B cell (primary cell): Measurements from ENCODE around the gene PARD3B. TPM values are rescaled to one million over a fixed set of nuclear protein-coding genes. Genes with fewer than 3 reads are reported as not detected.

Experiments
- ATAC-seq: fragments of 200-7000 bp; cut with Tn5 transposase; one replicate; pipeline ENCODE4 v1.10.0; 2021; ENCODE audit warnings: low read depth, mild to moderate bottlenecking, moderate number of reproducible peaks, moderate library complexity
- CTCF ChIA-PET: fragments of 350-600 bp; sonication (Branson Sonifier 250); formaldehyde crosslinking; loops from one replicate; lab custom pipeline; 2021; ENCODE audit warnings: antibody characterized with exemption, inconsistent platforms; lab: Charles Lee
- POLR2A ChIA-PET: fragments of 350-600 bp; sonication (Branson Sonifier 250); formaldehyde crosslinking; loops from one replicate; lab custom pipeline; 2021; ENCODE audit warnings: antibody characterized with exemption; lab: Charles Lee
- DNase-seq: peaks from one replicate; pipeline ENCODE4 v3.0.0; 2013
- H2AFZ ChIP-seq: 2 replicates; pipeline ENCODE4 v1.6.1; 2012; ENCODE audit warnings: mild to moderate bottlenecking, low read depth, low read length; ENCODE audit not compliant: insufficient read depth, poor library complexity, severe bottlenecking
- H3K27ac ChIP-seq, 2 donors: 1 replicate in 1 of 2; 2 replicates in 1 of 2; pipeline ENCODE4 v1.5.1; 2012 to 2013; ENCODE audit warnings: low read length in 2 of 2, mild to moderate bottlenecking in 2 of 2, moderate library complexity in 1 of 2
- H3K27me3 ChIP-seq, 4 experiments: fragments of 200-600 bp in 1 of 4; sonication (generic) in 1 of 4; replicated peaks in 1 of 4; 1 replicate in 2 of 4; 2 replicates in 2 of 4; pipeline versions ENCODE4 v1.6.1 to v1.7.0; 2013 to 2016; ENCODE audit warnings: low read length in 3 of 4, mild to moderate bottlenecking in 2 of 4, mixed read lengths in 1 of 4, moderate library complexity in 1 of 4; ENCODE audit not compliant: insufficient read depth in 4 of 4, control insufficient read depth in 3 of 4; ENCODE audit errors: control extremely low read depth in 1 of 4
- H3K36me3 ChIP-seq, 2 experiments: replicated peaks in 1 of 2; 1 replicate in 1 of 2; 2 replicates in 1 of 2; pipeline versions ENCODE4 v1.6.1 to v1.7.1; 2013; ENCODE audit warnings: low read length in 1 of 2; ENCODE audit not compliant: insufficient read depth in 2 of 2, control insufficient read depth in 1 of 2; ENCODE audit errors: control extremely low read depth in 1 of 2, extremely low read depth in 1 of 2
- H3K4me1 ChIP-seq, 2 donors: fragments of 200-600 bp in 1 of 2; sonication (generic) in 1 of 2; 1 replicate in 1 of 2; 2 replicates in 1 of 2; pipeline versions ENCODE4 v1.5.1 to v1.6.1; 2013 to 2017; ENCODE audit warnings: low read length in 2 of 2; ENCODE audit not compliant: control insufficient read depth in 2 of 2, insufficient read depth in 2 of 2
- H3K4me2 ChIP-seq: replicated peaks from 2 replicates; pipeline ENCODE3; 2012; ENCODE audit warnings: mild to moderate bottlenecking, low read depth, low read length; ENCODE audit not compliant: poor library complexity, severe bottlenecking
- H3K4me3 ChIP-seq, 5 experiments: fragments of 200-600 bp in 1 of 5; sonication (generic) in 1 of 5; 1 replicate in 3 of 5; 2 replicates in 2 of 5; pipeline versions ENCODE4 v1.5.1 to v1.7.0; 2011 to 2016; ENCODE audit warnings: low read length in 4 of 5, mild to moderate bottlenecking in 4 of 5, low read depth in 2 of 5, control low read depth in 1 of 5, moderate library complexity in 1 of 5; ENCODE audit not compliant: insufficient read depth in 1 of 5; ENCODE audit errors: control extremely low read depth in 1 of 5, extremely low read depth in 1 of 5
- H3K79me2 ChIP-seq: fragments of 200-600 bp; sonication (generic); one replicate; pipeline ENCODE4 v1.6.0; 2016; ENCODE audit warnings: low read length; ENCODE audit not compliant: control insufficient read depth, insufficient read depth
- H3K9ac ChIP-seq: fragments of 200-600 bp; sonication (generic); 2 replicates; pipeline ENCODE4 v1.6.1; 2017; ENCODE audit warnings: mild to moderate bottlenecking, low read length, moderate library complexity
- H3K9me3 ChIP-seq, 3 donors: one replicate each; pipeline versions ENCODE4 v1.6.1 to v1.7.1; 2013; ENCODE audit warnings: low read length in 2 of 3; ENCODE audit not compliant: control insufficient read depth in 2 of 3, insufficient read depth in 1 of 3; ENCODE audit errors: control extremely low read depth in 1 of 3
- H4K20me1 ChIP-seq: 2 replicates; pipeline ENCODE4 v1.6.0; 2012; ENCODE audit warnings: mild to moderate bottlenecking, low read length; ENCODE audit not compliant: insufficient read depth, control insufficient read depth, poor library complexity, severe bottlenecking
- H3K27ac Mint-ChIP-seq: one replicate; pipeline ENCODE4 v1.8.0; 2021; ENCODE audit warnings: mixed read lengths
- H3K27me3 Mint-ChIP-seq: one replicate; pipeline ENCODE4 v1.8.0; 2021; ENCODE audit warnings: mixed read lengths
- H3K4me1 Mint-ChIP-seq: one replicate; pipeline ENCODE4 v1.8.0; 2021; ENCODE audit warnings: mixed read lengths
- H3K4me3 Mint-ChIP-seq: one replicate; pipeline ENCODE4 v1.8.0; 2021; ENCODE audit warnings: mixed read lengths
- H3K9me3 Mint-ChIP-seq: one replicate; pipeline ENCODE4 v1.8.0; 2022; ENCODE audit warnings: mixed read lengths; ENCODE audit not compliant: insufficient read depth
- EZH2 ChIP-seq: IDR thresholded peaks from 2 replicates; pipeline ENCODE4 v1.6.1; 2012; ENCODE audit warnings: borderline replicate concordance, low read depth, mild to moderate bottlenecking, moderate library complexity, low read length; ENCODE audit not compliant: insufficient read depth, poor library complexity, severe bottlenecking
- WGBS: methylation state at CpG from one replicate; pipeline ENCODE4 v1.1.5; 2013; ENCODE audit warnings: missing lambda C conversion rate; ENCODE audit not compliant: insufficient coverage; 5-methylcytosine and 5-hydroxymethylcytosine counted together
- intact Hi-C: fragments of 100-400 bp; cut with micrococcal nuclease; formaldehyde crosslinking; loops from one replicate; pipeline ENCODE4 v1.10.0; 2022
- polyA plus RNA-seq: library from polyadenylated mRNA; depleted of rRNA; stranded (reverse); fragments of >200 nt; gene quantifications from 2 replicates; pipeline ENCODE4 v1.2.3, GENCODE V29; 2012
- total RNA-seq, 2 donors: library from RNA; stranded (reverse); fragments of 120-200 nt in 1 of 2; gene quantifications; 1 replicate in 1 of 2; 2 replicates in 1 of 2; pipeline versions ENCODE4 v1.2.3 to v1.2.4, GENCODE V29; 2013 to 2022
- TF ChIP-seq, protein P1 (sequence below): fragments of 200-600 bp; IDR thresholded peaks from one replicate; pipeline ENCODE4 v1.8.0; 2022; ENCODE audit warnings: antibody characterized with exemption, mild to moderate bottlenecking

The PARD3B gene
- total and polyA plus RNA-seq, 2 donors (not counting 1 experiment from before 2014, with no cell fraction given): not detected

- H3K27me3 Mint-ChIP-seq: peaks cover 54% of the 10 kb centered on the region
- POLR2A ChIA-PET: no interaction called here
- CTCF ChIA-PET: no interaction called here
Observed at GRCh38 chr2:205610437-205610836, 1065.2 kb downstream of the PARD3B start.

DNA sequence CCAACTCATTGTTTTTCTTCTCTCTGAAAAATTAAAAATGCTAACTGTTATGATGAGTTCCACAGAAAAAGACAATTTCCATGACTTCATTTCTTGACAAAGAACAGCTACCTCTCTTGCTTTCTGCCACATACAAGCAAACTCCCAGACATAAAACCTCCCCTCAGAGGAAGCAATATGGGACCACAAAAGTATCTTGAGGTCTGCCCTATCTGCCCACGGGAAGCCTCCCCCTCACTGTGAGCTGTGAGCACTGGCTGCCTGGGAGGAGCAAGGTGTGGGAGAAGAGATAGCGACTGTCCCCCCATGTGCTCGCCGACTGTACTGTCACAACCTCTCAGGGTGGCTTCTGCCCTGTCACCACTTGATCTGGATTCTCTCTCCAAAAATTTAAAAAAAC lies 1067.4 kb downstream of the PARD3B start:
- Histone ChIP-seq H3K79me2 (no peaks in the 10 kb centered on the region), H3K4me3 (no peak overlapping the region), H3K27me3 (peaks cover 0 to 11% (median 7%) of the 10 kb centered on the region in 4 experiments), H3K27ac (no peak overlapping the region), H3K4me2 (no peak overlapping the region), H3K4me1 (no peaks in the 10 kb centered on the region), H3K9ac (no peak overlapping the region), H3K9me3 (peaks cover 0 to 9% (median 0%) of the 10 kb centered on the region in 3 donors), H4K20me1 (no peaks in the 10 kb centered on the region), H3K36me3 (no peaks in the 10 kb centered on the region), H2AFZ (no peak overlapping the region)
- TF ChIP-seq, protein P1, sequence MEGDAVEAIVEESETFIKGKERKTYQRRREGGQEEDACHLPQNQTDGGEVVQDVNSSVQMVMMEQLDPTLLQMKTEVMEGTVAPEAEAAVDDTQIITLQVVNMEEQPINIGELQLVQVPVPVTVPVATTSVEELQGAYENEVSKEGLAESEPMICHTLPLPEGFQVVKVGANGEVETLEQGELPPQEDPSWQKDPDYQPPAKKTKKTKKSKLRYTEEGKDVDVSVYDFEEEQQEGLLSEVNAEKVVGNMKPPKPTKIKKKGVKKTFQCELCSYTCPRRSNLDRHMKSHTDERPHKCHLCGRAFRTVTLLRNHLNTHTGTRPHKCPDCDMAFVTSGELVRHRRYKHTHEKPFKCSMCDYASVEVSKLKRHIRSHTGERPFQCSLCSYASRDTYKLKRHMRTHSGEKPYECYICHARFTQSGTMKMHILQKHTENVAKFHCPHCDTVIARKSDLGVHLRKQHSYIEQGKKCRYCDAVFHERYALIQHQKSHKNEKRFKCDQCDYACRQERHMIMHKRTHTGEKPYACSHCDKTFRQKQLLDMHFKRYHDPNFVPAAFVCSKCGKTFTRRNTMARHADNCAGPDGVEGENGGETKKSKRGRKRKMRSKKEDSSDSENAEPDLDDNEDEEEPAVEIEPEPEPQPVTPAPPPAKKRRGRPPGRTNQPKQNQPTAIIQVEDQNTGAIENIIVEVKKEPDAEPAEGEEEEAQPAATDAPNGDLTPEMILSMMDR: no peak
- TF ChIP-seq EZH2: no peak
- POLR2A ChIA-PET: no interaction called here
- 40% methylated on average over 1 of the region's 4 CpGs for WGBS
- H3K9me3 Mint-ChIP-seq: no peaks in the 10 kb centered on the region
- no peak for ATAC-seq
- peaks cover 59% of the 10 kb centered on the region for H3K27me3 Mint-ChIP-seq
- no peak overlapping the region for H3K4me3 Mint-ChIP-seq
- H3K4me1 Mint-ChIP-seq: no peaks in the 10 kb centered on the region
- intact Hi-C loops: no loop called here
- no peak overlapping the region for H3K27ac Mint-ChIP-seq
- CTCF ChIA-PET: no interaction called here
- DNase-seq: no peak

More at GRCh38 chr2:205610437-205610836, 1065.2 kb downstream of the PARD3B start:
- H3K27ac Mint-ChIP-seq: no peak overlapping the region
- no peak for TF ChIP-seq EZH2
- TF ChIP-seq, protein P1: no peak
- intact Hi-C loops: no loop called here
- ATAC-seq (no peak), DNase-seq (no peak)
- Histone ChIP-seq H3K27ac (no peak overlapping the region), H3K4me3 (no peak overlapping the region), H3K4me1 (no peaks in the 10 kb centered on the region), H3K36me3 (no peaks in the 10 kb centered on the region), H3K79me2 (no peaks in the 10 kb centered on the region), H3K9me3 (peaks cover 0 to 14% (median 0%) of the 10 kb centered on the region in 3 donors), H4K20me1 (no peaks in the 10 kb centered on the region), H3K9ac (no peak overlapping the region), H3K4me2 (no peak overlapping the region), H2AFZ (no peak overlapping the region), H3K27me3 (peaks cover 0 to 10% (median 8%) of the 10 kb centered on the region in 4 experiments)
- H3K9me3 Mint-ChIP-seq: no peaks in the 10 kb centered on the region
- H3K4me3 Mint-ChIP-seq: no peak overlapping the region
- WGBS: no CpG with 5 or more reads among the region's 1 CpG
- no peaks in the 10 kb centered on the region for H3K4me1 Mint-ChIP-seq
